CD4-positive, alpha-beta T cell (primary cell): ENCODE measurements around the gene DNER. TPM values are rescaled to one million over a fixed set of nuclear protein-coding genes. Genes with fewer than 3 reads are reported as not detected.
"Not testable (repeated sequence)": the region's sequence is repeated elsewhere in the genome, so short reads cannot be mapped to it uniquely, and the experiment has no call there.

Source experiments
- ATAC-seq: fragments of 200-7000 bp; cut with Tn5 transposase; one replicate; pipeline ENCODE4 v1.10.0; 2022; ENCODE audit warnings: mild to moderate bottlenecking; ENCODE audit not compliant: poor library complexity
- CTCF ChIA-PET: fragments of 350-600 bp; sonication (Branson Sonifier 250); formaldehyde crosslinking; loops from one replicate; lab custom pipeline; 2021; ENCODE audit warnings: antibody characterized with exemption, inconsistent platforms; lab: Charles Lee
- POLR2A ChIA-PET: fragments of 350-600 bp; sonication (Branson Sonifier 250); formaldehyde crosslinking; loops from one replicate; lab custom pipeline; 2021; ENCODE audit warnings: antibody characterized with exemption, inconsistent platforms; lab: Charles Lee
- DNase-seq, 14 experiments: peaks; one replicate each; pipeline ENCODE4 v3.0.0-alpha.2; 2013 to 2020; ENCODE audit warnings: mixed read lengths in 2 of 14
- H3K27ac ChIP-seq, 2 donors: one replicate each; pipeline versions ENCODE4 v1.5.1 to v1.7.0; 2013; ENCODE audit warnings: low read length in 2 of 2, low read depth in 1 of 2, mild to moderate bottlenecking in 1 of 2
- H3K27me3 ChIP-seq, 2 experiments: 1 replicate in 1 of 2; 2 replicates in 1 of 2; pipeline versions ENCODE4 v1.6.1 to v1.7.0; 2013; ENCODE audit warnings: low read length in 2 of 2, control low read depth in 1 of 2, mild to moderate bottlenecking in 1 of 2, moderate library complexity in 1 of 2; ENCODE audit not compliant: insufficient read depth in 2 of 2, control insufficient read depth in 1 of 2
- H3K36me3 ChIP-seq: one replicate; pipeline ENCODE4 v1.6.1; 2013; ENCODE audit warnings: low read length, control low read depth; ENCODE audit not compliant: insufficient read depth
- H3K4me1 ChIP-seq: one replicate; pipeline ENCODE4 v1.6.1; 2013; ENCODE audit warnings: low read length, control low read depth; ENCODE audit not compliant: insufficient read depth
- H3K4me3 ChIP-seq: one replicate; pipeline ENCODE4 v1.5.1; 2013; ENCODE audit warnings: mild to moderate bottlenecking, low read length, moderate library complexity
- H3K9me3 ChIP-seq, 2 experiments: 1 replicate in 1 of 2; 2 replicates in 1 of 2; pipeline versions ENCODE4 v1.6.1 to v1.7.0; 2013; ENCODE audit warnings: low read length in 2 of 2, mild to moderate bottlenecking in 2 of 2, control low read depth in 1 of 2, moderate library complexity in 1 of 2; ENCODE audit not compliant: control insufficient read depth in 1 of 2, insufficient read depth in 1 of 2
- H3K27ac Mint-ChIP-seq: one replicate; pipeline ENCODE4 v1.8.0; 2020; ENCODE audit warnings: mixed read lengths
- H3K27me3 Mint-ChIP-seq: one replicate; pipeline ENCODE4 v1.8.0; 2021; ENCODE audit warnings: mixed read lengths
- H3K36me3 Mint-ChIP-seq: one replicate; pipeline ENCODE4 v1.8.0; 2021; ENCODE audit warnings: low read depth, mixed read lengths
- H3K4me1 Mint-ChIP-seq: one replicate; pipeline ENCODE4 v1.8.0; 2021; ENCODE audit warnings: low read depth, mixed read lengths
- H3K4me3 Mint-ChIP-seq: one replicate; pipeline ENCODE4 v1.8.0; 2020; ENCODE audit warnings: mild to moderate bottlenecking, mixed read lengths
- H3K9me3 Mint-ChIP-seq: one replicate; pipeline ENCODE4 v1.8.0; 2020; ENCODE audit warnings: mixed read lengths
- CTCF ChIP-seq: fragments of 200-600 bp; IDR thresholded peaks from one replicate; pipeline ENCODE4 v1.8.0; 2022; ENCODE audit warnings: antibody characterized with exemption, mild to moderate bottlenecking
- intact Hi-C, 2 experiments: fragments of 100-400 bp; cut with DNase I in 1 of 2; cut with micrococcal nuclease in 1 of 2; formaldehyde crosslinking; loops; one replicate each; pipeline versions ENCODE4 v1.15.1 to v1.9.0; 2023 to 2025; cut with DNase I, micrococcal nuclease
- total RNA-seq, 174 experiments: library from RNA in 2 of 174; stranded (reverse) in 2 of 174; gene quantifications; one replicate each; pipeline ENCODE4 v1.2.3 and lab custom pipeline; 2021 to 2026

Gene DNER
- total RNA-seq, 2 experiments from 2014 or later, result not detected

GRCh38 chr2:229620289-229620688 is 94.1 kb downstream of the DNER start:
- ChIA-PET CTCF (no interaction called here), POLR2A (no interaction called here)
- H3K9me3 Mint-ChIP-seq, result no peaks in the 10 kb centered on the region
- Histone ChIP-seq H3K4me3 (no peak overlapping the region), H3K36me3 (no peaks in the 10 kb centered on the region), H3K27me3 (peaks cover 3 to 13% of the 10 kb centered on the region in 2 experiments), H3K27ac (no peak overlapping the region), H3K9me3 (peaks cover 0 to 4% of the 10 kb centered on the region in 2 experiments), H3K4me1 (no peaks in the 10 kb centered on the region)
- TF ChIP-seq CTCF, result no peak
- H3K27ac Mint-ChIP-seq, result no peak overlapping the region
- H3K27me3 Mint-ChIP-seq, result peaks cover 16% of the 10 kb centered on the region
- H3K36me3 Mint-ChIP-seq, result no peaks in the 10 kb centered on the region
- H3K4me1 Mint-ChIP-seq, result no peaks in the 10 kb centered on the region
- no peak overlapping the region for H3K4me3 Mint-ChIP-seq
- no peak for DNase-seq
- ATAC-seq, result no peak
- intact Hi-C loops, result no loop called here

GRCh38 chr2:229616433-229616832 is 97.9 kb downstream of the DNER start:
- Histone ChIP-seq H3K27ac (no peak overlapping the region), H3K27me3 (peaks cover 0 to 3% of the 10 kb centered on the region in 2 experiments), H3K9me3 (no peaks in the 10 kb centered on the region), H3K36me3 (no peaks in the 10 kb centered on the region), H3K4me1 (no peaks in the 10 kb centered on the region), H3K4me3 (no peak overlapping the region)
- intact Hi-C loops, result no loop called here
- Mint-ChIP-seq H3K27ac (no peak overlapping the region), H3K4me1 (no peaks in the 10 kb centered on the region), H3K36me3 (no peaks in the 10 kb centered on the region), H3K27me3 (peaks cover 7% of the 10 kb centered on the region), H3K4me3 (no peak overlapping the region), H3K9me3 (no peaks in the 10 kb centered on the region)
- ATAC-seq (no peak), DNase-seq (no peak)
- no peak for TF ChIP-seq CTCF
- POLR2A ChIA-PET, result no interaction called here
- CTCF ChIA-PET, result no interaction called here

GRCh38 chr2:229614021-229614420 is 100.3 kb downstream of the DNER start:
- H3K4me1 Mint-ChIP-seq, H3K4me3 Mint-ChIP-seq, H3K27ac Mint-ChIP-seq, H3K27me3 Mint-ChIP-seq, H3K9me3 ChIP-seq, H3K27me3 ChIP-seq, intact Hi-C loops, H3K4me1 ChIP-seq, POLR2A ChIA-PET, DNase-seq, H3K36me3 ChIP-seq, ATAC-seq, H3K36me3 Mint-ChIP-seq, H3K9me3 Mint-ChIP-seq, H3K4me3 ChIP-seq, CTCF ChIA-PET, H3K27ac ChIP-seq: not testable (repeated sequence)

- intact Hi-C loops, result no loop called here
- H3K4me1 ChIP-seq, result no peaks in the 10 kb centered on the region
- no peaks in the 10 kb centered on the region for H3K9me3 ChIP-seq
- peaks cover 7% of the 10 kb centered on the region for H3K27me3 Mint-ChIP-seq
- ATAC-seq (no peak), DNase-seq (no peak)
- H3K36me3 Mint-ChIP-seq, result no peaks in the 10 kb centered on the region
- ChIA-PET CTCF (no interaction called here), POLR2A (no interaction called here)
- no peaks in the 10 kb centered on the region for H3K36me3 ChIP-seq
- no peak for TF ChIP-seq CTCF
- no peak overlapping the region for H3K4me3 Mint-ChIP-seq
- H3K4me1 Mint-ChIP-seq, result no peaks in the 10 kb centered on the region
- H3K27ac Mint-ChIP-seq, result no peak overlapping the region
- no peak overlapping the region for H3K27ac ChIP-seq
- H3K27me3 ChIP-seq, result no peaks in the 10 kb centered on the region
- no peaks in the 10 kb centered on the region for H3K9me3 Mint-ChIP-seq
- H3K4me3 ChIP-seq, result no peak overlapping the region
Observed at GRCh38 chr2:229612384-229612971, 101.9 kb downstream of the DNER start.
